OCI-LY7 (cell line): ENCODE measurements around the gene COX19.

Source experiments
- EZH2phosphoT487 ChIP-seq: fragments of 200-600 bp; sonication (generic); IDR thresholded peaks from 2 replicates; pipeline ENCODE4 v1.6.1; 2018; ENCODE audit warnings: low read depth, borderline replicate concordance, mild to moderate bottlenecking, mixed run types, antibody characterized with exemption, low read length, moderate library complexity, mixed read lengths
- TF ChIP-seq, protein P1 (sequence below): fragments of 200-600 bp; sonication (generic); conservative IDR thresholded peaks from 2 replicates; pipeline ENCODE4 v1.5.1; 2014; ENCODE audit warnings: mild to moderate bottlenecking, antibody characterized with exemption, low read length, moderate library complexity, mixed read lengths

GRCh38 chr7:975702-976473 is 539 bp upstream of the COX19 start:
- TF ChIP-seq, protein P1, sequence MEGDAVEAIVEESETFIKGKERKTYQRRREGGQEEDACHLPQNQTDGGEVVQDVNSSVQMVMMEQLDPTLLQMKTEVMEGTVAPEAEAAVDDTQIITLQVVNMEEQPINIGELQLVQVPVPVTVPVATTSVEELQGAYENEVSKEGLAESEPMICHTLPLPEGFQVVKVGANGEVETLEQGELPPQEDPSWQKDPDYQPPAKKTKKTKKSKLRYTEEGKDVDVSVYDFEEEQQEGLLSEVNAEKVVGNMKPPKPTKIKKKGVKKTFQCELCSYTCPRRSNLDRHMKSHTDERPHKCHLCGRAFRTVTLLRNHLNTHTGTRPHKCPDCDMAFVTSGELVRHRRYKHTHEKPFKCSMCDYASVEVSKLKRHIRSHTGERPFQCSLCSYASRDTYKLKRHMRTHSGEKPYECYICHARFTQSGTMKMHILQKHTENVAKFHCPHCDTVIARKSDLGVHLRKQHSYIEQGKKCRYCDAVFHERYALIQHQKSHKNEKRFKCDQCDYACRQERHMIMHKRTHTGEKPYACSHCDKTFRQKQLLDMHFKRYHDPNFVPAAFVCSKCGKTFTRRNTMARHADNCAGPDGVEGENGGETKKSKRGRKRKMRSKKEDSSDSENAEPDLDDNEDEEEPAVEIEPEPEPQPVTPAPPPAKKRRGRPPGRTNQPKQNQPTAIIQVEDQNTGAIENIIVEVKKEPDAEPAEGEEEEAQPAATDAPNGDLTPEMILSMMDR: no peak
- TF ChIP-seq EZH2phosphoT487: no peak
